Activated gamma-delta T cell treated with Interleukin-2 at 50 U/mL for 16 hours (primary cell): ENCODE results near the gene EVPL.
"Not testable (repeated sequence)": the region's sequence is repeated elsewhere in the genome, so short reads cannot be mapped to it uniquely, and the experiment has no call there.

Source experiments
- DNase-seq: peaks from one replicate; pipeline ENCODE4 v3.0.0-alpha.2; 2020

Gene EVPL

DNA sequence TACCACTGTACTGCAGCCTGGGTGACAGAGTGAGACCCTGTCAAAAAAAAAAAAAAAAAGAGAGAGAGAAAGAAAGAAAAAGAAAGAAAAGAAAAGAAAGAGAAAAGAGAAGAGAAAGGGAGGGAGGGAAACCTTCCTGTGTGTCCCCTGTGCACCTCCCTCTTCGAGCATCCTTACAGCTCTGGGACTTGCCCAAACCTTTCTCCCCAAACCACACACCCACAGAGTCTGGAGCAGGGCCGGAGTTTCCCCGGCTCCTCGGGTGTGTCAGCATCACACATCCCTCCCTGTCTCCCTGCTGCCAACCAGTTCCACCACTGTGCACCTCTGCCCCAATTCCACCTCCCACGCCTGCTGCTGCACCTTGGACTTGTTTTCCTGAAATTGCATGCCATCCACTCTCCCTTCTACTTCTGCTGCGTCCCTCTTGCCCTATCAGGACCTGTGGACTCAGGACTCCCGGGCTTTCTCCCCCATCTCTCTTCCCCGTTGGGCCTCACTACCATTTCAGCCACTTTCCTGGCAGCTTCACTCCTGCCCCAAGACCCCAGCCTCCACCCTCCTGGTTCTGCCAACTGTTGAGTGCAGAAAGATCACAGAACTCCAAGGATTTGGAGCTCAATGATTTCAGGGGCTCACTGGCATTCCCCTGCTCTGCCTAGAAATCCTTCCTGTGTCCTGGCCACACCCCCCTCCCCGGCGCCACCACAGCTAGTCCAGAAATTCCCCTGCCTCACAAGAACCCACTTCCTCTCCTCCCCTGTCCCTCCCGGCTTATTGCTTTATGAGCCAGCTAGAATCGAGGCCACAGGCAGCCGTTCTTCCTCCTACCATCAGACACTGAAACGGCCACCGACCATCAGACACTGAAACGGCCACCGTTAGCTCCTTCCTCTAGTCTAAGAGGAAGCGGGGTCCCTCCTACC, 30.2 kb downstream of the EVPL start:
- no peak for DNase-seq

DNA sequence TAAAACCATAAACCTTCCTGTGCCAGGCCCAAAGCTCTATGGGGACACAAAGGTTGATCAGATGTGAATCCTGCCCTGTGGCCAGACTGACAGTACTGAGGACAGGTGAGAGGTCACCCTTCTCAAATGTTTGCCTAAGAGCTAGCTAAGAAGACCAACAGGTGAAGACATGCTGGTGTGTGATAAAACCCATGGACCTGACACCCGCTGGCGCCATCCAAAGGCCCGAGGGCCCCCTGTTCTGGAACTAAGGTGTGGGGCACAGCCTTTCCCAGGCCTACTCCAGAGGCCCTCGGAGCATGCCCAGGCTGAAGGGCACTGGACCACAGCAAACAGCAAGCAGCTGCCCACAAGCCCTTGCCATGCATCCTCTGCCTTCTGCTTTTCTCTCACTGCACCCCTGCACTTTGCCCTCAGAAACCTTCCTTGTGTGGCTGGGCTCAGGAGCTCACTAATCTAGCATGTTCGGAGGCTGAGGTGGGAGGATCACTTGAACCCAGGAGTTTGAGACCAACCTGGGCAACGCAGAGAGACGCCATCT, 31.7 kb downstream of the EVPL start:
- DNase-seq = no peak

DNA sequence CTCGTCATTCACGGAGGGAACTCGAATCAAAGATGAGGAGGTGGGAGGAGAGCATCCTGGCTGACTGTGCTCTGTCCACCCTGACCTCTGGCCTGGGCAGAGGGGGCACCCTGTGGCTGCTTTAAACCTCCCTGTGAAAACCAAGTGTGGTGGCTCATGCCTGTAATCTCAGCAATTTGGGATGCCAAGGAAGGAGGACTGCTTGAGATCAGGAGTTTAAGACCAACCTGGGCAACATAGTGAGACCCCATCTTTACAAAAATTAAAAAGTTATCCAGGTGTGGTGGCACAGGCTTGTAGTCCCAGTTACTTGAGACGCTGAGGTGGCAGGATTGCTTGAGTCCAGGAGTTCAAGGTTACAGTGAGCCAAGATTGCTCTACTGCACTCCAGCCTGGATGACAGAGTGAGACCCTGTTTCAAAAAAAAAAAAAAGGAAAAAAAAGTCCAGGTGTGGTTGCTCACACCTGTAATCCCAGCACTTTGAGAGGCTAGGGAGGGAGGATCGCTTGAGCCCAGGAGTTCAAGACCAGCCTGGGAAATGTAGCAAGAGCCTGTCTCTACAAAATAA, 32.2 kb downstream of the EVPL start:
- no peak for DNase-seq

DNA sequence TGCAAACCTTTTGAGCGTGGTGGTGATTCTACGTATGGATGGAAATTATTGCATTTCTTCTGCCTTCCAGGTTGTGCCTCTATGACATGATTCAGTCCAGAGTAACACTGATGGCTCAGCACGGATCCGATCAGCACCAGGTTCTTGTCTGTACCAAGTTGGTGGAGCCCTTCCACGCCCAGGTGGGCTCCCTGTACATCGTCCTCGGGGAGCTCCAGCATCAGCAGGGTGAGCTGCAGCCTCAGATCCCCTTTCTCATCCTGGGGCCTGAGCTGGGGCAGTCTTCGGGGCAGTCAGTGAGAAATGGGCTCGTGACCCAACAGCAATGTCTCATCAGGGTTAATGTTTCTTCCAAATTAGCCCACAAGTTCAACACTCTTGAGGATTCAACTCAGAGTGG, 35.7 kb downstream of the EVPL start:
- DNase-seq = no peak

DNA sequence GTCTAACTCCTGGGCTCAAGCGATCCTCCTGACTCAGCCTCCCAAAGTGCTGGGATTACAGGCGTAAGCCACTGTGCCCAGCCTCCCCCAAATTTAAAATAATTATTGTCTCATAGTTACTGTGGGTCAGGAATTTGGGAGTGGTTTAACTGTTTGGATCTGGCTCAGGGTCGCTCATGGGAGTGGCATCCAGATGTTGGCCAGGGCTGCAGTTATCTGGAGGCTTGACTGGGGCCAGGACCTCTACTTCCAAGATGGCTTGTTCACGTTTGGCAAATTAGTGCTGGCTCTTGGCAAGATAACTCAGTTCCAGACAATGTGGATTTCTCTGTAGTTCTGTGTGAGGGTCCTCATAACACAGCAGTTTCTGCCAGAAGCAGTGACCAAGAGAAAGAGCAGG, 40.1 kb downstream of the EVPL start:
- DNase-seq = no peak

DNA sequence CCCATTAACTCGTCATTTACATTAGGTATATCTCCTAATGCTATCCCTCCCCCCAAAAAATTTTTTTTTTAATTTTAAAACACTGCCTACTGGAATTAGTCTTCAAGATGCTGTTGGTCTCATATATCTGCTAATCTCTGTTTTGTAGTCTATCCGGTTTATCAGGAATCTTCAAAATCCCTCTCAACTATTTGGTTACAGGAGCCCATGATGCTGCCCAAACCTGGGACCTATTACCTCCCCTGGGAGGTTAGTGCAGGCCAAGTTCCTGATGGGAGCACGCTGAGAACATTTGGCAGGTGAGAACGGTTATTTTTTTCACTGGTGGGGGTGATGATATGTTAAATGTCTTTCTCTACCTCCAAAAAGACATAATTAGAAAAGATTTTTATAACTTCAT, 41.1 kb downstream of the EVPL start:
- DNase-seq = no peak

DNA sequence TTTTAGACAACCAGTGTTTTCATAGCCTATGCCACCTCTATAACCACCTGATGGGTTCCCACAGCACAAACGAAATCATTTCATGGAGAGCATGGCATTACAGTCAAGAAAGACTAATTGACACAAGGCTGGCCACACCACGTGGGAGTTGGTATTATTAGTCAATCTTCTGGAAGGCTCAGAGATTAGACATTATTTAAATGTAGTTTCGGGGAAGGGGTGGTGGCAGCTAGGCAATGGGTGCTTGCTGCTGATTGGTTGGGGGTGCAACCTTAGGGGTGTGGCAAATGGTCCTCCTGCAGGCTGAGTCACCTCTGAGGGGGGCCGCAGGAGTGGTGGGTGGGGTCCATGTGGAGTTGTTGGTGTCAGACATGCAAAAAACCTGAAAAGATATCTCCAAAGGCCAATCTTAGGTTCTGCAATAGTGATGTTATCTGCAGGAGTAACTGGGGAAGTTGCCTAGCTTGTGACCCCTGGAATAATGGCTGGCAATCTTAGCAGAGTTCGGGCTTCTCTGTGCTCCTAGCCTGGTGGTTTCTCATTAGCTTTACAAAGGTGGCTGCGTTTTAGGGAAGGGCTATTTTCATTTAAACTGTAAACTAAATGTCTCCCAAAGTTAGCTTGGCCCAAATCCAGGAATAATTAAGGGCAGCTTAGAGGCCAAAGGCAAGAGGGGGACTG, 43.5 kb downstream of the EVPL start:
- DNase-seq = no peak

DNA sequence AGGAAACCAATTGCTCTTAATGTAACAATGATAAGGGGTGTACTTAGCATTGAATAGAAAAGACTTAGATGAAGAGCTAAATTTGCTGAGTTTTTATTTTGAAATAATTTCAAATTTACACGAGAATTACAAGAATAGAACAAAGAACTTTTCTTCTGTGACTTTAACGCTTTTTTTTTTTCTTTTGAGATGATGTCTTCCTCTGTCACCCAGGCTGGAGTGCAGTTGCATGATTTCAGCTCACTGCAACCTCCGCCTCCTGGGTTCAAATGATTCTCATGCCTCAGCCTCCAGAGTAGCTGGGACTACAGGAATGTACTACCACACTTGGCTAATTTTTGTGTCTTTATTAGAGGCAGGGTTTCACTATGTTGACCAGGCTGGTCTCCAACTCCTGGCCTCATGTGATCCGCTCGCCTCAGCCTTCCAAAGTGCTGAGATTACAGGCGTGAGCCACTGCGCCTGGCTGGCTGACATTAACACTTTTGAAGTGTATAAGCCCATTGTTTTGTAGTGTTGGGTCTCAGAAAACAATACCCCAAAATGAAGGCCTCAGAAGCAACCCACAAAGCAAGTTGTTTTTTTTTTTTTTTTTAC, 46.0 kb downstream of the EVPL start:
- DNase-seq = no peak

DNA sequence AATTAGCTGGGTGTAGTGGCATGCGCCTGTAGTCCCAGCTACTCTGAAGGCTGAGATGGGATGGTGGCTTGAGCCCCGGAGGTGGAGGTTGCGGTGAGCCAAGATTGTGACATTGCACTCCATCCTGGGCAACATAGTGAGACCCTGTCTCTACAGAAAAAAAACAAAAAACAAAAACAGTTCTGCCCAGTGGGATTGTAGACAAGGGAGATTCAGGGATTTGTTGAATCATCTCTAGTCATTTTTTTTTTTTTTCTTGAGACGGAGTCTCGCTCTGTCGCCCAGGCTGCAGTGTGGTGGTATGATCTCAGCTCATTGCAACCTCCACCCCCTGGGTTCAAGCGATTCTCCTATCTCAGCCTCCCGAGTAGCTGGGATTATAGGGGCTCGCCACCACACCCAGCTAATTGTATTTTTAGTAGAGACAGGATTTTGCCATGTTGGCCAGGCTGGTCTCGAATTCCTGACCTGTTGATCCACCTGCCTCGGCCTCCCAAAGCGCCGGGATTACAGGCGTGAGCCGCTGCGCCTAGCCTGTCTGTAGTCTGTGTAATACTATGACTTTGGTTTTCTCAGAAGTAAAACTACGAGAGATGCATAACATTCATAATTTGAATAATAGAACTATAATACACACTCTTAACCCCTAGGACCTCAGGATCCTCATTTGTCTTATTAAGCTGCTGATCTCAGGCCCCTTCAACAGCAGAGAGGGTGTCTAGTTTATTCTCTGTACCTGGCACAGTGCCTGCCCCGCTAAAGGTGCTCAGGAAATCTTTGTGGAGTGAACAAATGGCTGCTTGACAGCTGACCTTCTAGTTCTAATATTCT, 46.7 kb downstream of the EVPL start:
- no peak for DNase-seq

DNA sequence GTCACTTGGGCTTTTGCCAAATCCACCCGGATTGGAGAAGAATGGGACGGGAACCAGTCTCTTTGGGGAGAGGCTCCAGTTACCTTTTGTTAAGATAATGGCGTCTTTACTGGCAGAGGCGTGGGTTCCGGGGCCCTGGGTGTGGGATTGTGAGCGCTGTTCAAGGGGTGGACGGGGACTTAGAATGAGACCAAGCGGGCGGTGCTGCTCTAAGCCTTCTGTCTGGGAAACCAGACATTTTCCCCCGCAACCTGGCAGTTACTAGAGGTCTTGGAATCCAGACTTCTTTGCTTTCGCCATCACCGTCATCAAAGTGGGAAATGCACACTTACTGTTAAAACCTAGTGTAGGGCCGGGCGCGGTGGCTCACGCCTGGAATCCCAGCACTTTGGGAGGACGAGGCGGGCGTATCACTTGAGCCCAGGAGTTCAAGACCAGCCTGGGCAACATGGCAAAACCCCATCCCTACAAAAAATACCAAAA, 47.4 kb downstream of the EVPL start:
- DNase-seq = no peak

DNA sequence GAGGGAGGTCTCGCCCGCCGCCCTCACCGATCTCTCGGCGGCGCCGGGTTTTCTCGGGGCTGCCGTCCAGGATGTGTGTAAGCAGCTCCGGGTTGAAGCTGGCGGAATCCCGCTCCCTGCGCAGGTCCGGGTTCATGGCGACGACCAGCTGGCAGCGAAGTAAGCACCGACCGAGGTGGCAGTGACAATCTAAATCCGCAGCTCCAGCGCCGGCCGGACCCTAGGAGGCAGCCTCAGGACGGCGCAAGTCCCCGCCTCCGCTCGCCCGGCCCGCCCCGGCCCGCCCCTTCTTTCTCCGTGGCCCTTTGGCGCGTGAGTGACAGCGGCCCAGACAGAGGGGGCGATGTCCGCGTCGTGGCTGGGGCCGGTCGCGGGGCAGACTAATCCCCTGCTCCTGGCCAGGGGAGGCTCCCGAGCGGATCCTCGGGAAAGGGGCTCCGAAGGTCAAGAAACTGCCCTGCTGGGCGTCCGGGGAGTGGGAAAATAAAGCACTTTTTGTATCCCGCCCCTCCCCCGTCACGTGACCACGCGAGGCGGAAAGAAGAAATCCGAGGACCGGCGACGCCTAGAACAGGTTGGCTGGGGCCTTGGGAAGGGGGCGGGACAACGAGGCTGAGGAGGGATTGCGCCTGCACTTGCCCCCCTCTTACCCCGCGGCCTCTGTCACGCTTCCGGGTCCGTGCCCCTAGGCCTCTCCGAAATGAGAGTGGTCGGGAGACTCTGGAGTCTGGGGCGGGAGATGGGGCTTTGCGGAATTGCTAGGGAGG, 48.0 kb downstream of the EVPL start, which contains the start of the genes ACOX1 and TEN1:
Gene ACOX1, minus strand, starts transcription at position 229 of the 767 bp plus-strand sequence. Its CDS starts 93 bp downstream, at position 136.
Gene TEN1, plus strand, starts transcription at position 303 of the 767 bp plus-strand sequence. CDS start 6,953 bp downstream, outside the sequence.
- peak; percentile 97 for DNase-seq

DNA sequence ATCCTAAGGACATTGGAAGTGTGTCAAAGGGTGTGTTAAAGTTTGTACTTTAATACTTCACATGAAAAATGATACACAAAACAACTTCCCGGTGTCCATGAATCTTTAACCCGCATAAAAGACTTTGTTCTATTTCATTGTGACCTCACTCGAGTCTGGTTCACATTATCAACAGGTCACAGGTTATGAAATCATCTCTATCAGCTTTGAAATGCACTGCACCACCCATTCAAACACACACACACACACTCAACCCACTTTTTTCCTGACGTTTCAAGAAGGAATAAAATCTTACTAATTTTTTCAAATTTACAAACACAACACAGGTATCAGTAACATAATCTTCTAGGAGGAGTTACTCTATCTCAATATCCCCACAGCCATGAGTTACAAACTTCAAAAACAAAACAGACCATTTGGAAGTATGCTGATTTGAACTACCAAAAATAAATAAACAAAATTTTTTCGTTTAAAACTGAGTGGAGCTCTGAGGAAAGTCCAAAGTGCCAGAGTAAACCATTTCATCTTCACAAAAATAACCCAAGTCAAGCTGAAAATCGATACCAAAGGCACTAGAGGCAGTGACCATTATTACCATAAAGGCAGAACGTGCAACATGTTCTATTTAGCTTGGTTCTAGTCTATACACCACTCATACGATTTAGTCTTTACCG, 50.8 kb downstream of the EVPL start:
- DNase-seq = no peak

DNA sequence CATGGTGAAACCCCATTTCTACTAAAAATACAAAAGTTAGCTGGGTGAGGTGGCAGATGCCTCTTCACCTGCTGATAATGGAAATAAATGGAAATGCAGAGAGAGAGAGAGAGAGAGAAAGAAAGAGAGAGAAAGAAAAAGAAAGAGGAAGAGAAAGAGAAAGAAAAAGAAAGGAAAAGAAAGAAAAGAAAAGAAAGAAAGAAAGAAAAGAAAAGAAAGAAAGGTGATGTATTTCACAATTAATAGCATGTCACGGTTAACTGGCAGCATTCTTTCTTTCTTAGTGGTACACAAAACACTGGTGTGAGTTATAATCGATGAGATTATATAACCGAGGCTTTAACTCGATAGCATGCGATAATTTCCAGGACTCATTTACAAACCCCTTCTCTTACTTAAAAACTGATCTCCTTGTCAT, 51.3 kb downstream of the EVPL start:
- DNase-seq = no peak

DNA sequence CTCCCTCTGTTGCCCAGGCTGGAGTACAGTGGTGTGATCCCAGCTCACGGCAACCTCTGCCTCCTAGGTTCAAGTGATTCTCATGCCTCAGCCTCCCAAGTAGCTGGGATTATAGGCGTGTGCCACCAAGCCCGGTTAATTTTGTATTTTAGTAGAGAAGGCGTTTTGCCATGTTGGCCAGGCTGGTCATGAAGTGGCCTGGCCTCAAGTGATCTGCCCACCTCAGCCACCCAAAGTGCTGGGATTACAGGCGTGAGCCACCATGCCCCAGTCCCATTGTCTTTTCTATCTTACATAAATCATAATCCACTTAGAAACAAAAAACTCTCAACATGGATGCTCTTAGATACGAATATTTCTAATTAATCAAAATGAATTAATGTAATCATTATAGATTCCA, 51.9 kb downstream of the EVPL start:
- DNase-seq = not testable (repeated sequence)

DNA sequence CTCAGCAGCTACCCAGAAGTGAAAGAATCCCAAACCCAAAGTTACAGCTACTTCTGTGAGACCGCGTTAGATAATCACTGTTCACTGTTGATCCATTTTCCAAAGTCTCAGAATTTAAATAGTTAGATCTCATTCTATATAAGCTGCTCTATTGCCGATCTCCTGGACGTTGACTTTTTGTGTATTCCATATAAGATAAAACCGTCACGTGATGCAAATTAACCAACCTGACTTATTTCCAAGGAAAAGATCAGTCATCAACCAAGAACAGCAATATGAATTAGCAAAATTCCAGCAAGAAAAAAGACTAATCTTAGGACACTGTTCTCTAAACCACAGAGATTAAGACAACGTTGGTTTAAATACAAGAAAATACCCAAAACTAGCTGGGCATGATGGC, 56.5 kb downstream of the EVPL start:
- no peak for DNase-seq

DNA sequence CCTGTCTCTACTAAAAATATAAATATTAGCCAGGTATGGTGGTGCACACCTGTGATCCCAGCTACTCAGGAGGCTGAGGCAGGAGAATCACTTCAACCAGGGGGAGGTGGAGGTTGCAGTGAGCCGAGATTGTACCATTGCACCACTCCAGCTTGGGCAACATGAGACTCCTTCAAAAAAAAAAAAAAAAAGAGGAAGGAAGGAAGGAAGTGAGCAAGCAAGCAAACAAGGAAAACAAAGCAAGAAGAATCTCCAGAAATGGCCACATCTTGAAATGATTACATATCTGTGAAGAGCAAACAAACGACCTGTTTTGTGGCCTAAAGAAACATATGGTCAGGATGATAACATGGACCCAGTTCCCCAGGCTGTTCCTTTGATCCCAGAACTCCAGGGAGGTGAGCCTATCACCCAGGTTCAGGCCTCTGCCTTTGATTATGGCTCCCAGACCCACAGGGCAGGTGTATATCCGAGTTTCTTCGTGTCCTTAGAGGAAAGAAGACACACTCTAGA, 57.0 kb downstream of the EVPL start:
- no peak for DNase-seq

DNA sequence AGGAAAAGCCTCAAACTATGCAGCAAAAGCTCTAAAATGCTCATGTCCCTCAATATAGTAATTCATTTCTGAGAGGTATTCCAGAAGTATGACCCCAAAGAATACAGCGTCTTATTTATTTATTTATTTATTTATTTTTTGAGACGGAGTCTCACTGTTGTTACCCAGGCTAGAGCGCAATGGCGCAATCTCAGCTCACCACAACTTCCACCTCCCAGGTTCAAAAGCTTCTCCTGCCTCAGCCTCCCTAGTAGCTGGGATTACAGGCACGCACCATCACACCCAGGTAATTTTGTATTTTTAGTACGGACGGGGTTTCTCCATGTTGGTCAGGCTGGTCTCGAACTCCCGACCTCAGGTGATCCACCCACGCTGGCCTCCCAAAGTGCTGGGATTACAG, 58.1 kb downstream of the EVPL start:
- DNase-seq = not testable (repeated sequence)

DNA sequence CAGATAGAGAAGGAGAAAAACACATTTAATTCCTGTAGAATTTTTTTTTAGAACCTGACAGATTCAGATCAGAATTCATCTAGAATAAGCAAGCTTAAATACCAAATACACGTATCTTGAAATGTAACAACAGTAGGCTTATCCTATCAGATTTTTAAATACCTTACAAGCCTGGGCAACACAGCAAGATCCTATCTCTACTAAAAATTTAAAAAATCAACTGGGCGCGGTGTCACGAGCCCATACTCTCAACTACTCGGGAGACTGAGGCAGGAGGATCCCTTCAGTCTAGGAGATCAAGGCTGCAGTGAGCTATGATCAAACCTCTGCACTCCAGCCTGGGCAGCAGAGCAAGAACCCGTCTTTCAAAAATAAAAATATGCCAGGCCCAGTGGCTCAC, 61.6 kb downstream of the EVPL start:
- no peak for DNase-seq

DNA sequence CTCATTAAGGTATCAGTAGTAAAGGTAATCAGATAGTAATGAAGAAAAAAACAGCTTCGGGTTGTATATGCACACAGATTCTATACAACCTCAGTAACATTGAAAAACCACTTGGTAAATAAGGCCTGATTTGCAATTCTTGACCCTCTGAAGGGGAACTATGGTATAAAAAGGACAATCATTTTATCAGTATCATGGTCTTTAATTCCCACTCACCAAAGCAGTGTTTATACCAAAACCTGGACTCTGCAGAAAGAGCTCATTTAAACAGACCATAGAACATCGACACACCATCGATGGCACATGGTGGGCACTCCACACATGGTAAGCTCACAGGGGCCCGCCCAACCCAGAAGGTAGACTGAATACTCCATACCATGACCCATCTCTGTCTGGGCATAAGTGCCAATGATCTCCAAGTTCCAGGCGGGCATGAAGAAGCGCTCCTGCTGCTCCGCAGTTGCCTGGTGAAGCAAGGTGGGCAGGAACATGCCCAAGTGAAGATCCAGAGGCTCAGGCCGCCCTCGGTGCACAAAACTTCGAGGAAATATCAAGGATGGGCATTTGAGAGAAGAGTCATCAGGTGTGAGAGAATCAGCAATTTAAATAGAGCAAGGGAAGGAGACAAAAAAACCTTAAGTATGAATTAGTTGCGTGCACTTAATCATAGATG, 67.1 kb downstream of the EVPL start:
- DNase-seq = no peak
